IMR-90 (cell line): Measurements from ENCODE around the gene SPON1. TPM values are rescaled to one million over a fixed set of nuclear protein-coding genes. Genes with fewer than 3 reads are reported as not detected.

Experiments used
- ATAC-seq: fragments of 200-7000 bp; cut with Tn5 transposase; 2 replicates; pipeline ENCODE4 v1.9.1; 2020; ENCODE audit warnings: low read depth, mild to moderate bottlenecking, moderate library complexity
- BruUV-seq: library from RNA; stranded (reverse); fragments of 400-500 nt; replicated peaks from 2 replicates; lab custom pipeline; 2021; lab: Mats Ljungman, UMichigan
- CTCF ChIA-PET: fragments of 300-600 bp; formaldehyde crosslinking; extraction: SDS; loops from one replicate; lab custom pipeline; 2021; ENCODE audit warnings: antibody characterized with exemption; lab: Yijun Ruan, JAX
- POLR2A ChIA-PET: fragments of 300-600 bp; sonication (Branson Sonifier 250); formaldehyde crosslinking; loops from one replicate; lab custom pipeline; 2022; ENCODE audit warnings: antibody characterized with exemption; ENCODE audit not compliant: unreplicated experiment; lab: Charles Lee
- DNase-seq: peaks from one replicate; pipeline ENCODE4 v3.0.0; 2013
- H2AFZ ChIP-seq: replicated peaks from 2 replicates; pipeline ENCODE3; 2013; ENCODE audit warnings: low read length, mild to moderate bottlenecking; ENCODE audit not compliant: poor library complexity
- H2AK5ac ChIP-seq: 2 replicates; pipeline ENCODE4 v1.6.1; 2013; ENCODE audit warnings: low read depth, low read length, inconsistent platforms
- H2AK9ac ChIP-seq: replicated peaks from 2 replicates; pipeline ENCODE3; 2013; ENCODE audit warnings: mild to moderate bottlenecking, low read depth, low read length, moderate library complexity; ENCODE audit not compliant: poor library complexity
- H2BK120ac ChIP-seq: 2 replicates; pipeline ENCODE4 v1.6.1; 2013; ENCODE audit warnings: low read depth, low read length, inconsistent platforms
- H2BK15ac ChIP-seq: 3 replicates; pipeline ENCODE4 v1.6.1; 2013; ENCODE audit warnings: low read depth, low read length, inconsistent platforms
- H2BK20ac ChIP-seq: 2 replicates; pipeline ENCODE4 v1.6.1; 2013; ENCODE audit warnings: low read depth, mild to moderate bottlenecking, inconsistent platforms, low read length, moderate library complexity
- H2BK5ac ChIP-seq: 2 replicates; pipeline ENCODE4 v1.6.1; 2013; ENCODE audit warnings: mild to moderate bottlenecking, low read depth, low read length, inconsistent platforms; ENCODE audit not compliant: poor library complexity, severe bottlenecking
- H3K14ac ChIP-seq: replicated peaks from 2 replicates; pipeline ENCODE4 v1.6.1; 2013; ENCODE audit warnings: low read depth, low read length, inconsistent platforms
- H3K18ac ChIP-seq: 2 replicates; pipeline ENCODE4 v1.6.1; 2013; ENCODE audit warnings: low read depth, low read length, control low read depth
- H3K23ac ChIP-seq: 2 replicates; pipeline ENCODE4 v1.6.1; 2013; ENCODE audit warnings: low read depth, low read length, inconsistent platforms
- H3K27ac ChIP-seq: 2 replicates; pipeline ENCODE4 v1.5.1; 2013; ENCODE audit warnings: mild to moderate bottlenecking, control low read depth, low read length; ENCODE audit not compliant: insufficient read depth
- H3K27me3 ChIP-seq: 2 replicates; pipeline ENCODE4 v1.6.1; 2013; ENCODE audit warnings: low read length; ENCODE audit not compliant: control insufficient read depth, insufficient read depth
- H3K36me3 ChIP-seq: 2 replicates; pipeline ENCODE4 v1.6.1; 2013; ENCODE audit warnings: low read length, mixed read lengths; ENCODE audit not compliant: control insufficient read depth, insufficient read depth
- H3K4ac ChIP-seq: 2 replicates; pipeline ENCODE4 v1.6.1; 2013; ENCODE audit warnings: low read depth, low read length, inconsistent platforms
- H3K4me1 ChIP-seq: 2 replicates; pipeline ENCODE4 v1.6.1; 2013; ENCODE audit warnings: low read length, mixed read lengths; ENCODE audit not compliant: control insufficient read depth, insufficient read depth
- H3K4me2 ChIP-seq: 2 replicates; pipeline ENCODE4 v1.6.1; 2013; ENCODE audit warnings: low read depth, mild to moderate bottlenecking, control low read depth, low read length, moderate library complexity
- H3K4me3 ChIP-seq: 2 replicates; pipeline ENCODE4 v1.5.1; 2013; ENCODE audit warnings: low read depth, mild to moderate bottlenecking, control low read depth, low read length, moderate library complexity; ENCODE audit not compliant: insufficient read depth
- H3K56ac ChIP-seq: 2 replicates; pipeline ENCODE4 v1.6.1; 2013; ENCODE audit warnings: low read length, inconsistent platforms; ENCODE audit not compliant: insufficient read depth; ENCODE audit errors: extremely low read depth
- H3K79me1 ChIP-seq, 2 experiments: 2 replicates each; pipeline ENCODE4 v1.6.1; 2013; ENCODE audit warnings: low read length in 2 of 2, inconsistent platforms in 1 of 2, low read depth in 1 of 2
- H3K9ac ChIP-seq: 2 replicates; pipeline ENCODE4 v1.6.1; 2013; ENCODE audit warnings: low read depth, low read length, control low read depth
- H3K9me1 ChIP-seq: 2 replicates; pipeline ENCODE4 v1.6.1; 2013; ENCODE audit warnings: low read length, inconsistent platforms; ENCODE audit not compliant: insufficient read depth
- H3K9me3 ChIP-seq: 2 replicates; pipeline ENCODE4 v1.6.1; 2013; ENCODE audit warnings: low read length; ENCODE audit not compliant: control insufficient read depth, insufficient read depth
- H4K20me1 ChIP-seq: 2 replicates; pipeline ENCODE4 v1.6.1; 2013; ENCODE audit warnings: low read length, inconsistent platforms; ENCODE audit not compliant: insufficient read depth
- H4K5ac ChIP-seq: 2 replicates; pipeline ENCODE4 v1.6.1; 2013; ENCODE audit warnings: mild to moderate bottlenecking, low read depth, low read length, control low read depth
- H4K8ac ChIP-seq, 2 experiments: 2 replicates each; pipeline ENCODE4 v1.6.1; 2013; ENCODE audit warnings: low read depth in 2 of 2, low read length in 2 of 2, control low read depth in 1 of 2, inconsistent platforms in 1 of 2
- H4K91ac ChIP-seq: 2 replicates; pipeline ENCODE4 v1.6.1; 2013; ENCODE audit warnings: low read depth, low read length, inconsistent platforms; ENCODE audit not compliant: insufficient read depth
- BHLHE40 ChIP-seq: fragments of 150-350 bp; IDR thresholded peaks from 2 replicates; pipeline ENCODE4 v1.6.1; 2016; ENCODE audit warnings: mild to moderate bottlenecking, low read depth, low read length
- CHD1 ChIP-seq: IDR thresholded peaks from 2 replicates; pipeline ENCODE4 v1.6.1; 2012; ENCODE audit warnings: low read depth, low read length, improper control_type of control experiment
- FOS ChIP-seq: fragments of 150-350 bp; IDR thresholded peaks from 2 replicates; pipeline ENCODE4 v1.6.1; 2016; ENCODE audit warnings: low read depth, low read length
- MAFK ChIP-seq: IDR thresholded peaks from 2 replicates; pipeline ENCODE4 v1.6.1; 2012; ENCODE audit warnings: low read depth, low read length, improper control_type of control experiment
- MXI1 ChIP-seq: IDR thresholded peaks from 2 replicates; pipeline ENCODE4 v1.6.1; 2012; ENCODE audit warnings: low read depth, mild to moderate bottlenecking, low read length, moderate library complexity, borderline replicate concordance
- POLR2A ChIP-seq: IDR thresholded peaks from 2 replicates; pipeline ENCODE4 v1.6.1; 2012; ENCODE audit warnings: mild to moderate bottlenecking, low read depth, low read length
- RAD21 ChIP-seq: IDR thresholded peaks from 2 replicates; pipeline ENCODE4 v1.6.1; 2012; ENCODE audit warnings: low read length, improper control_type of control experiment
- USF2 ChIP-seq: fragments of 150-350 bp; IDR thresholded peaks from 2 replicates; pipeline ENCODE4 v1.6.1; 2017; ENCODE audit warnings: mild to moderate bottlenecking, antibody characterized with exemption, low read length, low read depth
- WGBS, 2 experiments: methylation state at CpG; one replicate each; pipeline versions ENCODE4 v1.1.5 to v1.1.7; 2013; ENCODE audit warnings: missing lambda C conversion rate in 2 of 2; ENCODE audit not compliant: insufficient read length in 1 of 2; ENCODE audit errors: extremely low coverage in 2 of 2; 5-methylcytosine and 5-hydroxymethylcytosine counted together
- dilution Hi-C: fragments of 300-500 bp; cut with HindIII; formaldehyde crosslinking; loops from one replicate; pipeline ENCODE4 v1.14.3; 2018; ENCODE audit warnings: low sequenced_read_pairs; ENCODE audit not compliant: unreplicated experiment
- in situ Hi-C: fragments of 300-500 bp; cut with MboI; formaldehyde crosslinking; loops from 3 replicates; pipeline ENCODE4 v1.14.3; 2019; ENCODE audit warnings: low sequenced_read_pairs, inconsistent platforms, mixed read lengths
- intact Hi-C: fragments of 100-400 bp; cut with micrococcal nuclease; formaldehyde crosslinking; loops from 2 replicates; pipeline ENCODE4 v1.10.0; 2022
- polyA plus RNA-seq, 3 experiments: library from polyadenylated mRNA; depleted of rRNA; stranded (reverse); fragments of >200 nt; gene quantifications; 2 replicates each; pipeline ENCODE4 v1.2.3, GENCODE V29; 2012; ENCODE audit warnings: low replicate concordance in 1 of 3
- total RNA-seq: library from RNA; depleted of rRNA; stranded (reverse); fragments of >200 nt; gene quantifications from 2 replicates; pipeline ENCODE4 v1.2.3, GENCODE V29; 2012
- TF ChIP-seq, protein P1 (sequence below): conservative IDR thresholded peaks from 2 replicates; pipeline ENCODE4 v1.5.1; 2012; ENCODE audit warnings: mild to moderate bottlenecking, low read depth, low read length, improper control_type of control experiment
- TF ChIP-seq, protein P2 (sequence below): fragments of 150-350 bp; IDR thresholded peaks from 2 replicates; pipeline ENCODE4 v1.6.1; 2016; ENCODE audit warnings: low read depth, mild to moderate bottlenecking, low read length, moderate library complexity, borderline replicate concordance

Gene SPON1
- total and polyA plus RNA-seq, 2 of the 4 experiments (the other 2 are of a cell fraction), result 0.62 to 0.72 TPM

GRCh38 chr11:14179116-14179820, 216.7 kb downstream of the SPON1 start:
- ChIA-PET CTCF (no interaction called here), POLR2A (no interaction called here)
- Histone ChIP-seq H3K56ac (no peak overlapping the region), H3K79me1 (no peaks in the 10 kb centered on the region), H2BK15ac (no peak overlapping the region), H3K23ac (no peak overlapping the region), H3K9ac (no peak overlapping the region), H3K18ac (no peak overlapping the region), H3K14ac (no peak overlapping the region), H2BK5ac (no peak overlapping the region), H3K4me3 (no peak overlapping the region), H4K5ac (no peak overlapping the region), H3K27ac (no peak overlapping the region), H3K4ac (no peak overlapping the region), H3K4me1 (no peaks in the 10 kb centered on the region; the same call in 1 of the 2 replicates), H3K27me3 (no peaks in the 10 kb centered on the region; the same call in 1 of the 2 replicates), H2AK5ac (no peak overlapping the region), H2BK20ac (no peak overlapping the region), H4K20me1 (no peaks in the 10 kb centered on the region), H2AK9ac (no peak overlapping the region), H3K9me1 (no peaks in the 10 kb centered on the region), H3K9me3 (no peaks in the 10 kb centered on the region), H2AFZ (no peak overlapping the region), H4K8ac (no peak overlapping the region), H4K91ac (no peak overlapping the region), H2BK120ac (no peak overlapping the region), H3K36me3 (no peaks in the 10 kb centered on the region), H3K4me2 (no peak overlapping the region)
- intact Hi-C loops, result no loop called here
- TF ChIP-seq USF2 (no peak), BHLHE40 (no peak), MXI1 (no peak), POLR2A (no peak), FOS (no peak), MAFK (no peak), CHD1 (no peak), RAD21 (no peak)
- TF ChIP-seq, protein P1, sequence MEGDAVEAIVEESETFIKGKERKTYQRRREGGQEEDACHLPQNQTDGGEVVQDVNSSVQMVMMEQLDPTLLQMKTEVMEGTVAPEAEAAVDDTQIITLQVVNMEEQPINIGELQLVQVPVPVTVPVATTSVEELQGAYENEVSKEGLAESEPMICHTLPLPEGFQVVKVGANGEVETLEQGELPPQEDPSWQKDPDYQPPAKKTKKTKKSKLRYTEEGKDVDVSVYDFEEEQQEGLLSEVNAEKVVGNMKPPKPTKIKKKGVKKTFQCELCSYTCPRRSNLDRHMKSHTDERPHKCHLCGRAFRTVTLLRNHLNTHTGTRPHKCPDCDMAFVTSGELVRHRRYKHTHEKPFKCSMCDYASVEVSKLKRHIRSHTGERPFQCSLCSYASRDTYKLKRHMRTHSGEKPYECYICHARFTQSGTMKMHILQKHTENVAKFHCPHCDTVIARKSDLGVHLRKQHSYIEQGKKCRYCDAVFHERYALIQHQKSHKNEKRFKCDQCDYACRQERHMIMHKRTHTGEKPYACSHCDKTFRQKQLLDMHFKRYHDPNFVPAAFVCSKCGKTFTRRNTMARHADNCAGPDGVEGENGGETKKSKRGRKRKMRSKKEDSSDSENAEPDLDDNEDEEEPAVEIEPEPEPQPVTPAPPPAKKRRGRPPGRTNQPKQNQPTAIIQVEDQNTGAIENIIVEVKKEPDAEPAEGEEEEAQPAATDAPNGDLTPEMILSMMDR, result no peak
- TF ChIP-seq, protein P2, sequence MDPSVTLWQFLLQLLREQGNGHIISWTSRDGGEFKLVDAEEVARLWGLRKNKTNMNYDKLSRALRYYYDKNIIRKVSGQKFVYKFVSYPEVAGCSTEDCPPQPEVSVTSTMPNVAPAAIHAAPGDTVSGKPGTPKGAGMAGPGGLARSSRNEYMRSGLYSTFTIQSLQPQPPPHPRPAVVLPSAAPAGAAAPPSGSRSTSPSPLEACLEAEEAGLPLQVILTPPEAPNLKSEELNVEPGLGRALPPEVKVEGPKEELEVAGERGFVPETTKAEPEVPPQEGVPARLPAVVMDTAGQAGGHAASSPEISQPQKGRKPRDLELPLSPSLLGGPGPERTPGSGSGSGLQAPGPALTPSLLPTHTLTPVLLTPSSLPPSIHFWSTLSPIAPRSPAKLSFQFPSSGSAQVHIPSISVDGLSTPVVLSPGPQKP, result no peak
- peak; percentile 22 for DNase-seq
- no TSS peak for BruUV-seq
- dilution Hi-C loops, result no loop called here
- no CpG with 5 or more reads among the region's 4 CpGs for WGBS, 2 experiments
- ATAC-seq, result peak; percentile 57
- in situ Hi-C loops, result no loop called here
